ENCODE measurements around the gene DPYSL3.

Gene DPYSL3

GRCh38 chr5:147508711-147509040, 1.2 kb downstream of the DPYSL3 start:
- DNase-seq (ENCODE audit: low spot score): no peak
- TF ChIP-seq CTCF (IDR thresholded peaks at IDR 0.05; ENCODE audit: borderline replicate concordance, control extremely low read depth, extremely low read depth, insufficient read depth, missing control alignments): no peak
- in situ Hi-C loops (cut with MboI; ENCODE audit: low sequenced_read_pairs, unreplicated experiment): no loop called here

GRCh38 chr5:147507480-147508126, 2.3 kb downstream of the DPYSL3 start:
- TF ChIP-seq CTCF (IDR thresholded peaks at IDR 0.05; ENCODE audit: borderline replicate concordance, control extremely low read depth, extremely low read depth, insufficient read depth, missing control alignments): no peak
- no peak for DNase-seq (ENCODE audit: low spot score)
- in situ Hi-C loops (cut with MboI; ENCODE audit: low sequenced_read_pairs, unreplicated experiment): no loop called here

- in situ Hi-C loops (cut with MboI; ENCODE audit: low sequenced_read_pairs, unreplicated experiment): no loop called here
- no peak for DNase-seq (ENCODE audit: low spot score)
- TF ChIP-seq CTCF (IDR thresholded peaks at IDR 0.05; ENCODE audit: borderline replicate concordance, control extremely low read depth, extremely low read depth, insufficient read depth, missing control alignments): no peak
Measured at GRCh38 chr5:147504535-147504934, 5.3 kb downstream of the DPYSL3 start.

GRCh38 chr5:147504011-147504410, 5.9 kb downstream of the DPYSL3 start:
- no peak for TF ChIP-seq CTCF (IDR thresholded peaks at IDR 0.05; ENCODE audit: borderline replicate concordance, control extremely low read depth, extremely low read depth, insufficient read depth, missing control alignments)
- DNase-seq (ENCODE audit: low spot score): no peak
- in situ Hi-C loops (cut with MboI; ENCODE audit: low sequenced_read_pairs, unreplicated experiment): no loop called here

- no peak for DNase-seq (ENCODE audit: low spot score)
- TF ChIP-seq CTCF (IDR thresholded peaks at IDR 0.05; ENCODE audit: borderline replicate concordance, control extremely low read depth, extremely low read depth, insufficient read depth, missing control alignments): no peak
- in situ Hi-C loops (cut with MboI; ENCODE audit: low sequenced_read_pairs, unreplicated experiment): no loop called here
Measured at GRCh38 chr5:147490989-147491388, 18.9 kb downstream of the DPYSL3 start.

- in situ Hi-C loops (cut with MboI; ENCODE audit: low sequenced_read_pairs, unreplicated experiment): no loop called here
- no peak for TF ChIP-seq CTCF (IDR thresholded peaks at IDR 0.05; ENCODE audit: borderline replicate concordance, control extremely low read depth, extremely low read depth, insufficient read depth, missing control alignments)
- DNase-seq (ENCODE audit: low spot score): no peak
Measured at GRCh38 chr5:147487031-147487750, 22.7 kb downstream of the DPYSL3 start.

Measured in GM13976 (cell line).